HepG2 (cell line): ENCODE data around the gene PROKR1. TPM values are rescaled to one million over a fixed set of nuclear protein-coding genes. Genes with fewer than 3 reads are reported as not detected.

Experiments
- ATAC-seq: fragments of 200-7000 bp; cut with Tn5 transposase; 3 replicates; pipeline ENCODE4 v1.9.1; 2020; ENCODE audit warnings: mild to moderate bottlenecking, moderate library complexity
- BruUV-seq: library from RNA; stranded (reverse); fragments of 400-500 nt; replicated peaks from 2 replicates; lab custom pipeline; 2021; lab: Mats Ljungman, UMichigan
- CTCF ChIA-PET: fragments of 300-600 bp; formaldehyde crosslinking; extraction: SDS; loops from one replicate; lab custom pipeline; 2021; ENCODE audit warnings: low total read pairs, inconsistent platforms, low intra/inter-chr PET ratio; lab: Yijun Ruan, JAX
- POLR2A ChIA-PET: fragments of 350-600 bp; sonication (Branson Sonifier 250); formaldehyde crosslinking; loops from one replicate; lab custom pipeline; 2020; ENCODE audit warnings: antibody characterized with exemption, inconsistent platforms; lab: Yijun Ruan, JAX
- DNase-seq: peaks from one replicate; pipeline ENCODE4 v3.0.0-alpha.2; 2015; ENCODE audit warnings: low spot score
- FAIRE-seq: peaks from 3 replicates; lab custom pipeline; 2011; peaks lifted over from hg19 to GRCh38; lab: Jason Lieb, UNC
- H2AFZ ChIP-seq: one replicate; pipeline ENCODE4 v1.6.1; 2011; ENCODE audit warnings: low read length, inconsistent platforms
- H3K27ac ChIP-seq: fragments of 300-600 bp; 3 replicates; pipeline ENCODE4 v1.8.0; 2011; ENCODE audit warnings: mixed run types, mild to moderate bottlenecking, mixed read lengths, low read length, inconsistent platforms; ENCODE audit not compliant: insufficient read depth; ENCODE audit errors: extremely low read length
- H3K27me3 ChIP-seq, 2 experiments: fragments of 200-600 bp in 1 of 2; 2 replicates in 1 of 2; 3 replicates in 1 of 2; pipeline versions ENCODE4 v1.6.0 to v1.8.0; 2011; ENCODE audit warnings: low read length in 2 of 2, mild to moderate bottlenecking in 2 of 2, moderate library complexity in 2 of 2, inconsistent platforms in 1 of 2; ENCODE audit not compliant: insufficient read depth in 2 of 2, control insufficient read depth in 1 of 2
- H3K36me3 ChIP-seq, 2 experiments: fragments of 200-600 bp in 1 of 2; replicated peaks in 1 of 2; 2 replicates in 1 of 2; 3 replicates in 1 of 2; pipeline versions ENCODE4 v1.5.1 to v1.8.0; 2011; ENCODE audit warnings: low read length in 2 of 2, inconsistent platforms in 1 of 2; ENCODE audit not compliant: insufficient read depth in 2 of 2, control insufficient read depth in 1 of 2
- H3K4me1 ChIP-seq: 2 replicates; pipeline ENCODE4 v1.5.1; 2012; ENCODE audit warnings: low read length, inconsistent platforms; ENCODE audit not compliant: insufficient read depth
- H3K4me2 ChIP-seq: 2 replicates; pipeline ENCODE4 v1.6.0; 2011; ENCODE audit warnings: low read depth, low read length, inconsistent platforms
- H3K4me3 ChIP-seq, 3 experiments: fragments of 200-600 bp in 1 of 3; sonication (generic), shearing (Covaris generic) in 1 of 3; replicated peaks in 1 of 3; 2 replicates each; pipeline ENCODE4 v1.5.1; 2011 to 2016; ENCODE audit warnings: low read length in 3 of 3, inconsistent platforms in 2 of 3, low read depth in 2 of 3, mild to moderate bottlenecking in 2 of 3, control low read depth in 1 of 3, mixed read lengths in 1 of 3; ENCODE audit not compliant: insufficient read depth in 1 of 3
- H3K79me2 ChIP-seq: one replicate; pipeline ENCODE4 v1.6.1; 2011; ENCODE audit warnings: low read length, inconsistent platforms; ENCODE audit not compliant: insufficient read depth
- H3K9ac ChIP-seq: 2 replicates; pipeline ENCODE4 v1.6.0; 2011; ENCODE audit warnings: mild to moderate bottlenecking, low read depth, low read length, inconsistent platforms; ENCODE audit not compliant: insufficient read depth
- H3K9me3 ChIP-seq: 2 replicates; pipeline ENCODE4 v1.5.1; 2012; ENCODE audit warnings: mild to moderate bottlenecking, low read length
- H4K20me1 ChIP-seq: 2 replicates; pipeline ENCODE4 v1.6.0; 2011; ENCODE audit warnings: inconsistent platforms, mild to moderate bottlenecking, low read length, moderate library complexity; ENCODE audit not compliant: insufficient read depth
- ATF7-NPFF ChIP-seq: sonication (generic); formaldehyde crosslinking; IDR thresholded peaks from 2 replicates; pipeline ENCODE4 v1.8.1; 2023; ENCODE audit warnings: mild to moderate bottlenecking, low read depth, missing genetic modification reagents, moderate library complexity
- BORCS8-MEF2B ChIP-seq: sonication (generic); formaldehyde crosslinking; IDR thresholded peaks from 2 replicates; pipeline ENCODE4 v1.8.0; 2022; ENCODE audit warnings: mild to moderate bottlenecking, missing genetic modification reagents
- IKZF5 ChIP-seq: IDR thresholded peaks from 2 replicates; pipeline ENCODE4 v1.6.1; 2018; ENCODE audit warnings: missing genetic modification reagents, mild to moderate bottlenecking, missing compliant biosample characterization
- IRF2 ChIP-seq: IDR thresholded peaks from 2 replicates; pipeline ENCODE4 v1.6.1; 2018; ENCODE audit warnings: missing genetic modification reagents, missing compliant biosample characterization
- NR2F1 ChIP-seq, 2 experiments: fragments of 450-650 bp in 1 of 2; formaldehyde crosslinking in 1 of 2; IDR thresholded peaks; 2 replicates each; pipeline versions ENCODE4 v1.5.0 to v1.6.1; 2016 to 2020; ENCODE audit warnings: mild to moderate bottlenecking in 1 of 2, missing compliant biosample characterization in 1 of 2, missing genetic modification reagents in 1 of 2, moderate library complexity in 1 of 2
- YEATS2 ChIP-seq: sonication (generic); formaldehyde crosslinking; IDR thresholded peaks from 2 replicates; pipeline ENCODE4 v1.4.0; 2020; ENCODE audit warnings: missing genetic modification reagents, borderline replicate concordance
- ZNF264 ChIP-seq: sonication (generic); formaldehyde crosslinking; IDR thresholded peaks from 2 replicates; pipeline ENCODE4 v1.4.0; 2020; ENCODE audit warnings: missing genetic modification reagents
- ZNF350 ChIP-seq: sonication (generic); formaldehyde crosslinking; IDR thresholded peaks from 2 replicates; pipeline ENCODE4 v1.4.0; 2020; ENCODE audit warnings: mild to moderate bottlenecking, low read depth, missing genetic modification reagents, borderline replicate concordance
- ZNF670 ChIP-seq: sonication (generic); formaldehyde crosslinking; IDR thresholded peaks from 2 replicates; pipeline ENCODE4 v1.8.0; 2022; ENCODE audit warnings: mild to moderate bottlenecking, missing genetic modification reagents, borderline replicate concordance
- WGBS: methylation state at CpG from one replicate; pipeline ENCODE4 v1.1.6; 2017; ENCODE audit warnings: low lambda C conversion rate; 5-methylcytosine and 5-hydroxymethylcytosine counted together
- in situ Hi-C: cut with HindIII; loops from 2 replicates; pipeline ENCODE4 v1.10.0; 2017; ENCODE audit warnings: low pct_unique_long_range_greater_than_20kb; ENCODE audit not compliant: extremely low pct_ligation_motif_present
- intact Hi-C: fragments of 100-400 bp; cut with micrococcal nuclease; formaldehyde crosslinking; loops from one replicate; pipeline ENCODE4 v1.10.0; 2022; ENCODE audit not compliant: unreplicated experiment
- polyA plus RNA-seq, 8 experiments: library from polyadenylated mRNA; depleted of rRNA in 3 of 8; stranded (reverse) in 7 of 8; unstranded in 1 of 8; fragments of >200 nt; fragmentation: Illumina TruSeq in 4 of 8; extraction: Trizol in 4 of 8; gene quantifications; 2 replicates each; pipeline versions ENCODE4 v1.2.1 to v1.2.3, GENCODE V29; 2011 to 2016; ENCODE audit warnings: low read depth in 4 of 8, missing spikeins in 1 of 8, mixed read lengths in 1 of 8; ENCODE audit not compliant: insufficient read depth in 1 of 8
- total RNA-seq, 5 experiments: library from RNA; depleted of rRNA; stranded (reverse); fragments of >200 nt; fragmentation: Illumina TruSeq; extraction: Trizol; gene quantifications; 2 replicates each; pipeline ENCODE4 v1.2.3, GENCODE V29; 2016; ENCODE audit warnings: low read depth in 1 of 5
- TF ChIP-seq, protein P1 (sequence below): conservative IDR thresholded peaks from 2 replicates; pipeline ENCODE4 v1.6.1; 2018; ENCODE audit warnings: missing genetic modification reagents
- TF ChIP-seq, protein P2 (sequence below): sonication (generic); formaldehyde crosslinking; IDR thresholded peaks from 2 replicates; pipeline ENCODE4 v1.9.0; 2022; ENCODE audit warnings: low read depth, missing genetic modification reagents
- TF ChIP-seq, protein P3 (sequence below), 2 experiments: sonication (generic) in 1 of 2; formaldehyde crosslinking in 1 of 2; IDR thresholded peaks; 2 replicates each; pipeline versions ENCODE4 v1.6.1 to v1.9.0; 2014 to 2022; ENCODE audit warnings: antibody characterized with exemption in 1 of 2, borderline replicate concordance in 1 of 2, inconsistent platforms in 1 of 2, low read depth in 1 of 2, missing genetic modification reagents in 1 of 2

Gene PROKR1
- total and polyA plus RNA-seq, 2 of the 13 experiments (the other 11 are each of a cell fraction or from before 2014, with no cell fraction given): not detected

- H3K4me1 ChIP-seq: no peaks in the 10 kb centered on the region
- in situ Hi-C loops (no loop called here), intact Hi-C loops (no loop called here)
- H3K36me3 ChIP-seq: no peaks in the 10 kb centered on the region
- no peak overlapping the region for H2AFZ ChIP-seq
- no peak overlapping the region for H3K27ac ChIP-seq
- FAIRE-seq (no peak), ATAC-seq (no peak), DNase-seq (no peak)
- H4K20me1 ChIP-seq: no peaks in the 10 kb centered on the region
- no TSS peak for BruUV-seq
- 12% methylated on average over 3 of the region's 3 CpGs for WGBS
- H3K4me3 ChIP-seq: no peak overlapping the region
- ChIA-PET CTCF (no interaction called here), POLR2A (no interaction called here)
- no peak overlapping the region for H3K9ac ChIP-seq
- H3K9me3 ChIP-seq: no peaks in the 10 kb centered on the region
- peaks cover 0 to 24% of the 10 kb centered on the region in 2 experiments; a peak in 1 of 5 replicates for H3K27me3 ChIP-seq
- H3K4me2 ChIP-seq: no peak overlapping the region
- H3K79me2 ChIP-seq: no peaks in the 10 kb centered on the region
- TF ChIP-seq ZNF264 (CRISPR knock-in tag) (no peak), NR2F1 (CRISPR knock-in tag; IDR thresholded peaks at IDR 0.05) (no peak), IKZF5 (no peak), IRF2 (CRISPR knock-in tag) (no peak), ZNF670 (CRISPR knock-in tag) (no peak), ZNF350 (CRISPR knock-in tag) (no peak), BORCS8-MEF2B (CRISPR knock-in tag) (no peak), ATF7-NPFF (no peak), YEATS2 (CRISPR knock-in tag) (no peak)
- TF ChIP-seq, protein P1, sequence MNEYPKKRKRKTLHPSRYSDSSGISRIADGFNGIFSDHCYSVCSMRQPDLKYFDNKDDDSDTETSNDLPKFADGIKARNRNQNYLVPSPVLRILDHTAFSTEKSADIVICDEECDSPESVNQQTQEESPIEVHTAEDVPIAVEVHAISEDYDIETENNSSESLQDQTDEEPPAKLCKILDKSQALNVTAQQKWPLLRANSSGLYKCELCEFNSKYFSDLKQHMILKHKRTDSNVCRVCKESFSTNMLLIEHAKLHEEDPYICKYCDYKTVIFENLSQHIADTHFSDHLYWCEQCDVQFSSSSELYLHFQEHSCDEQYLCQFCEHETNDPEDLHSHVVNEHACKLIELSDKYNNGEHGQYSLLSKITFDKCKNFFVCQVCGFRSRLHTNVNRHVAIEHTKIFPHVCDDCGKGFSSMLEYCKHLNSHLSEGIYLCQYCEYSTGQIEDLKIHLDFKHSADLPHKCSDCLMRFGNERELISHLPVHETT (CRISPR knock-in tag): no peak
- TF ChIP-seq, protein P2, sequence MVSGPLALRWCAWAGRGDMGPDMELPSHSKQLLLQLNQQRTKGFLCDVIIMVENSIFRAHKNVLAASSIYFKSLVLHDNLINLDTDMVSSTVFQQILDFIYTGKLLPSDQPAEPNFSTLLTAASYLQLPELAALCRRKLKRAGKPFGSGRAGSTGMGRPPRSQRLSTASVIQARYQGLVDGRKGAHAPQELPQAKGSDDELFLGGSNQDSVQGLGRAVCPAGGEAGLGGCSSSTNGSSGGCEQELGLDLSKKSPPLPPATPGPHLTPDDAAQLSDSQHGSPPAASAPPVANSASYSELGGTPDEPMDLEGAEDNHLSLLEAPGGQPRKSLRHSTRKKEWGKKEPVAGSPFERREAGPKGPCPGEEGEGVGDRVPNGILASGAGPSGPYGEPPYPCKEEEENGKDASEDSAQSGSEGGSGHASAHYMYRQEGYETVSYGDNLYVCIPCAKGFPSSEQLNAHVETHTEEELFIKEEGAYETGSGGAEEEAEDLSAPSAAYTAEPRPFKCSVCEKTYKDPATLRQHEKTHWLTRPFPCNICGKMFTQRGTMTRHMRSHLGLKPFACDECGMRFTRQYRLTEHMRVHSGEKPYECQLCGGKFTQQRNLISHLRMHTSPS (CRISPR knock-in tag): no peak
- TF ChIP-seq, protein P3, sequence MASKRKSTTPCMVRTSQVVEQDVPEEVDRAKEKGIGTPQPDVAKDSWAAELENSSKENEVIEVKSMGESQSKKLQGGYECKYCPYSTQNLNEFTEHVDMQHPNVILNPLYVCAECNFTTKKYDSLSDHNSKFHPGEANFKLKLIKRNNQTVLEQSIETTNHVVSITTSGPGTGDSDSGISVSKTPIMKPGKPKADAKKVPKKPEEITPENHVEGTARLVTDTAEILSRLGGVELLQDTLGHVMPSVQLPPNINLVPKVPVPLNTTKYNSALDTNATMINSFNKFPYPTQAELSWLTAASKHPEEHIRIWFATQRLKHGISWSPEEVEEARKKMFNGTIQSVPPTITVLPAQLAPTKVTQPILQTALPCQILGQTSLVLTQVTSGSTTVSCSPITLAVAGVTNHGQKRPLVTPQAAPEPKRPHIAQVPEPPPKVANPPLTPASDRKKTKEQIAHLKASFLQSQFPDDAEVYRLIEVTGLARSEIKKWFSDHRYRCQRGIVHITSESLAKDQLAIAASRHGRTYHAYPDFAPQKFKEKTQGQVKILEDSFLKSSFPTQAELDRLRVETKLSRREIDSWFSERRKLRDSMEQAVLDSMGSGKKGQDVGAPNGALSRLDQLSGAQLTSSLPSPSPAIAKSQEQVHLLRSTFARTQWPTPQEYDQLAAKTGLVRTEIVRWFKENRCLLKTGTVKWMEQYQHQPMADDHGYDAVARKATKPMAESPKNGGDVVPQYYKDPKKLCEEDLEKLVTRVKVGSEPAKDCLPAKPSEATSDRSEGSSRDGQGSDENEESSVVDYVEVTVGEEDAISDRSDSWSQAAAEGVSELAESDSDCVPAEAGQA (IDR thresholded peaks at IDR 0.05; ENCODE audit: low read depth): no peak
- TF ChIP-seq, protein P3 (CRISPR knock-in tag; IDR thresholded peaks at IDR 0.05; ENCODE audit: borderline replicate concordance): no peak
Measured at GRCh38 chr2:68660658-68661057, 17.3 kb downstream of the PROKR1 start.
